Liver (tissue), 3 donors: ENCODE measurements around the gene ZBP1.

Experiments used
- GABPA ChIP-seq, 2 donors: IDR thresholded peaks in 1 of 2; conservative IDR thresholded peaks in 1 of 2; 2 replicates each; pipeline ENCODE4 v1.6.1; 2016; ENCODE audit warnings: antibody characterized with exemption in 2 of 2, mild to moderate bottlenecking in 1 of 2, moderate library complexity in 1 of 2
- REST ChIP-seq: IDR thresholded peaks from 2 replicates; pipeline ENCODE4 v1.6.1; 2016; ENCODE audit warnings: antibody characterized with exemption, mild to moderate bottlenecking
- TAF1 ChIP-seq: conservative IDR thresholded peaks from 2 replicates; pipeline ENCODE4 v1.6.1; 2016; ENCODE audit warnings: antibody characterized with exemption, mild to moderate bottlenecking
- YY1 ChIP-seq: IDR thresholded peaks from 2 replicates; pipeline ENCODE4 v1.6.1; 2016; ENCODE audit warnings: antibody characterized with exemption, mild to moderate bottlenecking
- TF ChIP-seq, protein P1 (sequence below): fragments of 150-350 bp; IDR thresholded peaks from 2 replicates; pipeline ENCODE4 v1.5.1; 2017; ENCODE audit warnings: improper control_type of control experiment, low read depth, low read length; ENCODE audit not compliant: missing input control
- donor health status: healthy.
- donor health status: healthy.

DNA sequence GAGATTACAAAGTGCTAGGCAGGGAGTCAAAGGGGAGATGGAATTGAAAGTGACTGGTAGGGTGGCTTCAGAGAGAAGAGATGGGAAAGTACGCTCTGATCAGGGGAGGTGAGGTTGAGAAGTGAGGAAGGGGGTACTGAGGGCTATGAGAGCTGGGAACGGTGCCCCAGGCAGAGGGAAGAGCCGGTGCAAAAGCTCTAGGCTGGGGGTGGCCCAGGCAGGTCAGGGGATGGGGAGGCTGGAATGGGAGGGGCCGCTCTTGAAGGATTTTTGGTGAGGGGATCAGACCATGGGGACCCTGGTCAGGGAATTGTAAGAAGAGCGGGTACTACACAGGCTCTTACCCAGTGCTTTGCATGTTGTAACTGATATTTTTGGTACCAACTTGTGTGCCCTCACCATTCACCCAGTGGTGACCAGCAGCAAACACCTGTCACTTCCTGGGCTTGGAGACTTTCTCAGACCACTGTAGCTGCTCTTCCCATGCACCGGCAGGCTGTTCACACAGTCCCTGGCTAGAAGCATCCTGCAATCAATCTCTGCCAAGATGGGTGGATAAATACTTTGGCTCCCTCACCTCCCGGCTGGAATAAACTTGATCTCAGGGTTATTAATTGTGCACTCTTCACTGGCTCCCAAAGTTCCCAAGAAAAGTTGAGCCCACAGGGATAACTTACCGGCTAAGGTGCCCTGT, 35.3 kb downstream of the ZBP1 start:
- TF ChIP-seq REST (no peak), TAF1 (no peak), GABPA (IDR thresholded peaks at IDR 0.05 in 1 of 2, conservative IDR thresholded peaks at IDR 0.05 in 1 of 2) (no peak), YY1 (no peak)
- TF ChIP-seq, protein P1, sequence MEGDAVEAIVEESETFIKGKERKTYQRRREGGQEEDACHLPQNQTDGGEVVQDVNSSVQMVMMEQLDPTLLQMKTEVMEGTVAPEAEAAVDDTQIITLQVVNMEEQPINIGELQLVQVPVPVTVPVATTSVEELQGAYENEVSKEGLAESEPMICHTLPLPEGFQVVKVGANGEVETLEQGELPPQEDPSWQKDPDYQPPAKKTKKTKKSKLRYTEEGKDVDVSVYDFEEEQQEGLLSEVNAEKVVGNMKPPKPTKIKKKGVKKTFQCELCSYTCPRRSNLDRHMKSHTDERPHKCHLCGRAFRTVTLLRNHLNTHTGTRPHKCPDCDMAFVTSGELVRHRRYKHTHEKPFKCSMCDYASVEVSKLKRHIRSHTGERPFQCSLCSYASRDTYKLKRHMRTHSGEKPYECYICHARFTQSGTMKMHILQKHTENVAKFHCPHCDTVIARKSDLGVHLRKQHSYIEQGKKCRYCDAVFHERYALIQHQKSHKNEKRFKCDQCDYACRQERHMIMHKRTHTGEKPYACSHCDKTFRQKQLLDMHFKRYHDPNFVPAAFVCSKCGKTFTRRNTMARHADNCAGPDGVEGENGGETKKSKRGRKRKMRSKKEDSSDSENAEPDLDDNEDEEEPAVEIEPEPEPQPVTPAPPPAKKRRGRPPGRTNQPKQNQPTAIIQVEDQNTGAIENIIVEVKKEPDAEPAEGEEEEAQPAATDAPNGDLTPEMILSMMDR = no peak
